Endothelial cell of umbilical vein (primary cell): ENCODE data around the gene NFIA.

Source experiments
- EZH2 ChIP-seq: IDR thresholded peaks from 2 replicates; pipeline ENCODE4 v1.6.1; 2012; ENCODE audit warnings: borderline replicate concordance, low read depth, mild to moderate bottlenecking, moderate library complexity, low read length, inconsistent platforms; ENCODE audit not compliant: severe bottlenecking
- FOS ChIP-seq: IDR thresholded peaks from 2 replicates; pipeline ENCODE4 v1.6.1; 2011; ENCODE audit warnings: mild to moderate bottlenecking, low read length, moderate library complexity, borderline replicate concordance; ENCODE audit not compliant: insufficient read depth
- GATA2 ChIP-seq: IDR thresholded peaks from 2 replicates; pipeline ENCODE4 v1.7.0; 2011; ENCODE audit warnings: low read depth, mild to moderate bottlenecking, moderate library complexity, mixed read lengths, low read length; ENCODE audit not compliant: insufficient read length, insufficient read depth
- JUN ChIP-seq: IDR thresholded peaks from 2 replicates; pipeline ENCODE4 v1.6.1; 2011; ENCODE audit warnings: borderline replicate concordance, low read depth; ENCODE audit not compliant: insufficient read length, insufficient read depth
- MAX ChIP-seq: IDR thresholded peaks from 2 replicates; pipeline ENCODE4 v1.6.1; 2011; ENCODE audit not compliant: insufficient read depth, insufficient read length
- MYC ChIP-seq: IDR thresholded peaks from one replicate; pipeline ENCODE4 v1.6.1; 2011; ENCODE audit warnings: mild to moderate bottlenecking, low read depth, low read length
- POLR2A ChIP-seq: IDR thresholded peaks from 2 replicates; pipeline ENCODE4 v1.6.1; 2012; ENCODE audit warnings: low read depth, mild to moderate bottlenecking, control low read depth, low read length
- POLR2AphosphoS5 ChIP-seq: IDR thresholded peaks from 2 replicates; pipeline ENCODE4 v1.6.1; 2012; ENCODE audit warnings: low read depth, mild to moderate bottlenecking, control low read depth, low read length, moderate library complexity; ENCODE audit not compliant: insufficient read depth
- TF ChIP-seq, protein P1 (sequence below), 2 donors: IDR thresholded peaks; 1 replicate in 1 of 2; 2 replicates in 1 of 2; pipeline ENCODE4 v1.5.1; 2011; ENCODE audit warnings: low read length in 2 of 2, mild to moderate bottlenecking in 2 of 2, moderate library complexity in 2 of 2, control low read depth in 1 of 2, inconsistent platforms in 1 of 2, low read depth in 1 of 2; ENCODE audit not compliant: insufficient read depth in 1 of 2; ENCODE audit errors: extremely low read depth in 1 of 2

DNA sequence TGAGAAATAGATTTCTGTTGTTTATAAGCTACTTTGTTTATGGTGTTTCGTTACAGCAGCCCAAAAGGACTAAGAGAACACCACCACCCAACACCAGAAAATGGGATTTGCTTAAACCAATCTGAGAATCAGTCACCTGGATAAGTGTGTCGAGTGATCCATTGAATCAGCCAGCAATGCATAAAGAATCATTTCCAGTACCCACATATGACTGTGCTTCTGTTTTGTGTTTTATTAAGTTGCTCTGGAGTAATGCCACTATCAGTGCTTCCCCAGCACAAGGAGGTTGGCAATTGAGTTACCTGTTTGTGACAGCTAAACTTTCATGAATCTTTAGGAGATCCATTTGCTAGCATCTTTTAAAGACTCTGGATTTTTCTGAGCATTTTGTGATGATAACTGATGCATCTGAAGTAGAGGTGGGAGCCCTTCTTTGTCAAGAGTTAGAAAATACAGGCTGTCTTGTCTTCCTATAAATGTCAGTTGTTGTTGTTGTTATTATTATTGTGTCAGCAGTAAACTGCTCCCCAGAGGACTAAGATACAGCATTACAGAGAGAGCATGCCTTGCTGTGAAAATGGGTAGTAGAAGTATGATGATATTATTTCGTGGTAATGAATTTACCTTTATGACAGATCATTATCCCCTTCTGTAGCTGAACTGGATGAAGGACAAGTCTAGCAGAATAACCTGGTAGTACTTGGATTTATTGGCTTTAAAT is 225.2 kb downstream of the NFIA start:
- no peak for TF ChIP-seq POLR2A
- TF ChIP-seq, protein P1, sequence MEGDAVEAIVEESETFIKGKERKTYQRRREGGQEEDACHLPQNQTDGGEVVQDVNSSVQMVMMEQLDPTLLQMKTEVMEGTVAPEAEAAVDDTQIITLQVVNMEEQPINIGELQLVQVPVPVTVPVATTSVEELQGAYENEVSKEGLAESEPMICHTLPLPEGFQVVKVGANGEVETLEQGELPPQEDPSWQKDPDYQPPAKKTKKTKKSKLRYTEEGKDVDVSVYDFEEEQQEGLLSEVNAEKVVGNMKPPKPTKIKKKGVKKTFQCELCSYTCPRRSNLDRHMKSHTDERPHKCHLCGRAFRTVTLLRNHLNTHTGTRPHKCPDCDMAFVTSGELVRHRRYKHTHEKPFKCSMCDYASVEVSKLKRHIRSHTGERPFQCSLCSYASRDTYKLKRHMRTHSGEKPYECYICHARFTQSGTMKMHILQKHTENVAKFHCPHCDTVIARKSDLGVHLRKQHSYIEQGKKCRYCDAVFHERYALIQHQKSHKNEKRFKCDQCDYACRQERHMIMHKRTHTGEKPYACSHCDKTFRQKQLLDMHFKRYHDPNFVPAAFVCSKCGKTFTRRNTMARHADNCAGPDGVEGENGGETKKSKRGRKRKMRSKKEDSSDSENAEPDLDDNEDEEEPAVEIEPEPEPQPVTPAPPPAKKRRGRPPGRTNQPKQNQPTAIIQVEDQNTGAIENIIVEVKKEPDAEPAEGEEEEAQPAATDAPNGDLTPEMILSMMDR (IDR thresholded peaks at IDR 0.05; ENCODE audit: extremely low read depth in 1 of 2, insufficient read depth in 1 of 2, low read depth in 1 of 2, low read length in 2 of 2) = no peak
- no peak for TF ChIP-seq POLR2AphosphoS5
- no peak for TF ChIP-seq MYC
- no peak for TF ChIP-seq JUN
- TF ChIP-seq MAX = no peak
- TF ChIP-seq EZH2 = no peak
- TF ChIP-seq GATA2 = no peak
- no peak for TF ChIP-seq FOS
